T-helper 2 cell treated with Interferon-gamma antibody and Interleukin-4, amounts not matched to agents 100 ng/mL and 5 ng/mL, for 36 hours (primary cell): ENCODE data around the gene CFAP126. TPM values are rescaled to one million over a fixed set of nuclear protein-coding genes. Genes with fewer than 3 reads are reported as not detected.

Source experiments
- intact Hi-C: fragments of 100-400 bp; cut with micrococcal nuclease; formaldehyde crosslinking; loops from one replicate; pipeline ENCODE4 v1.15.1; 2023
- total RNA-seq: library from RNA; stranded (reverse); gene quantifications from 2 replicates; pipeline ENCODE4 v1.2.3, GENCODE V29; 2022

The CFAP126 gene
- total RNA-seq, 1 donor from 2014 or later = not detected

DNA sequence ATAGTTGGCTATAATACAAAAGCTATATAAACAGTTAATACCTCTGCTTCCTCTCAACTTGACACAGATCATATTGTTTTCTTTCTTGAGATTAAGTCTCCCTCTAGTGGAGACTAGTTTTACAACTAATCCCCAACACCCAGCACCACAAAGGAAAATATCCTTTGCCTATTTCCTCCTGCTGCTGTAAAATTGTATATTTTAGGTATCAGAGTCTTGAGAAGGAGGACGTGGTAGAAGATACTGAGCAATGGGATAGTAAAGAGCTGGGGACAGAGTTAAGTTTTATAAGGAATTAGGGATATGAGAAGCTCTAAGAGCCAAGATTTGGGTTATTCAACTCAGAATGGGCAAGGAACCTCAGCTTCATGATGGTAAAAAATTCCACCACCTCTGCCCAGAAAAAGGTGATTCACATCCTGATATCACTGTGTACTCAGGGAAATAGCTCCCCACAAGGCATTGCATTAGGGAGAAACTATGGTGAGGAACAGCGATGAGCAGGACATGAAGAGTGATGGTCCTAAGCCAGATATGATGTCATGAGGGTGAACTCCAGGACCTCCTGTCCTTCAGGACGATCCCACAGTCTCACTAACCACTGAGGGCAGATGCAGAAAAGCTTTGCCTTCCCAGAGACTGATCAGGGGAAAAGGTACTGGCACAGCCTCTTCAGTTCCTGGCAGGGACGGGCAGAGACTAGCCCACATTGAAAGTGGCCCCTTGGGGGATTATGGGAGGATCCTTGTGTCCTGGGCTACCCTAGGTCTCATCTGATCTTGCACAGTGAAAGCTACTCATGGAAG lies 14.7 kb upstream of the CFAP126 start:
- intact Hi-C loops = loop anchor here (1.0 to 5.0 kb wide), 3 partner anchors 75 to 190 kb away; partner anchors contain the start of gene MPZ

DNA sequence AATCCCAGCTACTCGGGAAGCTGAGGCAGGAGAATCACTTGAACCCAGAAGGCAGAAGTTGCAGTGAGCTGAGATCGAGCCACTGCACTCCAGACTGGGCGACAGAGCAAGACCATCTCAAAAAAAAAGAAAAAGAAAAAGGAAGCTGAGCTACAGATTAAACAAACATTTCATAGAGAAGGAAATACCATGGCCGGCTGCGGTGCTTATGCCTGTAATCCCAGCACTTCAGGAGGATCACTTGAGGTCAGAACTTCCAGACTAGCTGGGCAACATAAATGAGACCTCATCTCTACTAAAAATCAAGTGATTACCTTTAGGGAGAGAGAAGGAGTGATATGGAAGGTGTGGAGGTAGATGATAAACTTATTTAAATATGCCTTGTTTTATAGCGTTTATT lies 14.0 kb upstream of the CFAP126 start:
- intact Hi-C loops = loop anchor here (1.0 to 5.0 kb wide), 3 partner anchors 74 to 189 kb away; partner anchors contain the start of gene MPZ

DNA sequence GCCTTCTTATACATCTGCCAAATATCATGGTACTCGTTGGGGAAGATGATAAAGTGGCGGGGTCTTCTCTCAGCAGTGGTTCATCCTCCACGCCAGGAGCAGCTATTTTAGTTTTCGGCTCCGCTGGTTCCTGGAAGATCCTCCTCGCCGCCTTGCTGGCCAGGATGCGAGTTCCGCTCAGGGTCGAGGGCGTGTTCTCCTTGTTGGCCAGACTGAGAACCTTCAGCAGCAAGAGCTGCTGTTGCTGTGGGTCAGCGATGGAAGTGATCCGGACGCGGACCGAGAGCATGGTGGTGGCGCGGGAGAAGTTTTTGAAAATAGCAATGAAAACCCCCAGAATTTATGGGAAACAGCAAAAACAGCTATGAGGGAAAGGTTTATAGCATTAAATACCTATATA lies 11.4 kb upstream of the CFAP126 start:
- intact Hi-C loops = no loop called here

DNA sequence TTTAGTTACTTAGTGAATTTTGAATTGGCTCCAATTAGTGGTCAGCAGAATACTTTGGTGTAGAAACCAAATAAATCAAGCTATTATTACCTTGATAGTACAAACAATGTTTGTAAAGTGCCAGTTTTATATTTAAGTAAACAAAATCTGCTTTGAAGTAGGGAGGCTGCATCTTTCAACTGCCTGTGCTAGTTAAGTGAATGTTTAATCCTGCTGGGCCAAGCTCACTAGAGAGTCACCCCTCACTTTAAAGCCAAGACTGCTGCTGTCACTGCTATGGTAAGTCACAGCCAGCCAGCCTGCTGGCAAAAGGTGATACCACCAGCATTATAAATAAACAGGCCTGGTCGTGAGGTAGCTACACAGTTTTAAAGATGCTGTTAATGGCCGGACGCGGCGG lies 10.3 kb upstream of the CFAP126 start:
- intact Hi-C loops = no loop called here

DNA sequence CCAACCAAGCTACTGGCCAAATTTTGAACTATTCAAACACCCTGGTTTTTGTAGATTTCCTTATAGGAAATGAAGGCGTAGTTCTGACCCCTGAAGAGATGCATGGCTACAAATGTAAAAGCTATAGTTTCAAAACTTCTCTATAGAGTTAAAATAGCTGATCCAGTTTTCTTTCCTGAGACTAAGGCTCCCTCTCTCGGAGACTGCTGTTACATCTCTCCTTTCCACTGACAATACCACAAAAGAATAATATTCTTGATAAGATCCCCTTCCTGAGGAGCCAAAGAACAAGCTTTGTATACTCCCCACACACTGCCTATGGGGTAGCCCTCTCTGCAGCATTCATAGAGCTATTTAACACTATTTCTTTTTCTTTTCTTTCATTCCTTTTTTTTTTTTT lies 6.7 kb upstream of the CFAP126 start:
- intact Hi-C loops = no loop called here

DNA sequence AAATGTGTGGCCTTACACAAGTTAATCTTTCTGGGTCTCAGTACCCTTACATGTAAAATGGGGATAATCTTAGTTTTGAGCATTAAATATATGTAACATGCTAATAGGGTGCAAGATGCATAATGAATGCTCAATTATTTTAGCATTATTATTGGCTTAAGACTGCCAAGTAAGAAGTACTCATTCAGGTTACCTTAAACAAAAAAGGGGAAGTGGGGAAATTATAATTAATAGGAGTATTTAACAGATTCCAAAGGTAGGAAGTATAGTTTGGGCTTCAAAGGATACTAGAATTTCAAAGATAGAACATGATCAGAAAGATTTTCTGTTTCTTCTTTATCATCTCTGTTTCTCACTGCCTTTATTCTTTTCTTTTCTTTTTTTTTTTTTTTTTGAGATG lies 5.8 kb upstream of the CFAP126 start:
- intact Hi-C loops = no loop called here

DNA sequence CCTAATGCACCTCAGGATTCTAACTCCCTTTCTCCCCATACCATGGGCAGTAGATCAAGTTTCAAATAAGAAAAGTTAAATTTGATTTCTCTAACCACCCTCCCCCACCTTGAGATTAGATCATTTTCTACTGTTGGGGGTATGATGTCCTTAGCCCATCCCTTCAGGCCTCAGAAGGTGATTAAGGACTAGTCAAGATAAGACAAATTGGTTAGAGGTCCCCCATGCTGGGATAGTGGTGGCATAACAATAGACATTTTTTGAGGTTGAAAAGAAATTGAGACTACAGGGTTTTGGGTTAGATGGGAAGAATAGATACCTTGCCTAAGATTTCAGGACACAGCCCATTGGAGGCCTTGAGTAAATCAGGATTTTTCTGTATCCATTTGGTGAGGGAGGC lies 2.5 kb downstream of the CFAP126 start:
- intact Hi-C loops = no loop called here

DNA sequence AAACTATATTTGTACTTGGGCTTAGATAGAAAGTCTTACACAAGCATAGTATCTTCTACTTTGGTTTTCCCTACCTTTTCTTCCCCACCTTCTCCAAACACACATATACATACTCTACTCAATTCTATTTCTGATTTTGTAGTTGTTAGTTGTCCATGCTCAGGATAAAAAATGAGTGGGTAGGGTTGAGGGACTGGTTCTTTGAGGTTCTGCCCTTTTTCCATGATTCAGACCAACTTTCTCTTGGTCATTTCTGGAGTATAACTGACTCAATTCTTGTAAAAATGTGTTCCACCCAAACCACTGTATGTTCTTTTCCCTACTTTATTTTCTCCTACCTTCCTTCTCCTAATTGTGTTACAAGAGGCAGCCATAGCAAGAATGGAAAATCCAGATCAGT lies 3.3 kb downstream of the CFAP126 start:
- intact Hi-C loops = no loop called here

DNA sequence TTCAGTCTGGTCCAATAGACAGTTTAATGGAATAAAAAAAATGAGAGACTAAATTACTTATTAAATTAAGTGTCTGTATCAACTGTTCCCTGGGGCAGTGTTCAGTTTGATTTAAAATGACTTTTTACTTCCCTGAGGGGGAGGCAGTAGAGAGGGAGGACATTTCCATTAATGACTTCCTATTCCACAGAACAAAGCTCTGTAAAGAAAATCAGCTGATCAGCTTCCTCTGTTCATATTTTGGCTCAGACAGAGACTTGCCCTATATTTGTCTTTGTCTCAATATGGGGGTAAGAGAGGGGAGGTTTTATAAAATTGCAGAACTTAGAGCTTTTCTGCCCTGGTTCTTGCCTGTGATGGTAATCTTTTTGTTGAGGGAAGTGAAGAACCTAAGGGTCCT lies 8.4 kb downstream of the CFAP126 start:
- intact Hi-C loops = no loop called here

DNA sequence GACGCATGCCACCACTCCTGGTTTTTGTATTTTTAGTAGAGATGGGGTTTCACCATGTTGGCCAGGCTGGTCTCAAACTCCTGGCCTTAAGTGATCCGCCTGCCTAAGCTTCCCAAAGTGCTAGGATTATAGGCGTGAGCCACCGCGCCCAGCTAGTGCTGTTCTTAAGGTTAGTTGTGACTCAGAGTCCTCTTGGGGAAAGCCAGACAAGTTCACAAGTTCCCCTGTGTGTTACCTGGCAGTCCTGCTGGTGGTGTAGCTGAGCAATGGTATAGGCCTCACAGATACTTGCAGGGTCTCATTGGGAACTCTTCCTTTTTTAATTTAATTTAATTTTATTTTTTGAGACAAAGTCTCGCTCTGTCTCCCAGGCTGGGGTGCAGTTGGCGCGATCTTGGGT lies 10.6 kb downstream of the CFAP126 start:
- intact Hi-C loops = no loop called here

DNA sequence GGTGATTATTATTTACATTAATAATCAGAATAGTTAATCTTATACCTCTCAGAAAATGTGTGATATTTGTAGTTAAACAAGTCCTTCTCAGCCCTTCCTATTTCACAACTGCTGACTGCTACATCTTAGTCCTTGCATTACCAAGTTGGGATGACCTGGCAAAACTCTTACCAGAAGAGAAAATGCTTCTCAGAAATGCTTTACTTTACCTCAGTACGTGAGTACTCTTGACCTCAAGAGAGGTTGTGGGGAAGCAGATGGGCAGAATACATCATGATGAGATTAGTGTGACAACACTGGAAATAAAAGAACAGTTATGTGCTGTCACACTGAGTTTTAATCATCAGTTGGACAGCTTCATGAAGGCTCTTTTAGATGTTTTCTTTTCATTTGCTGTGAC lies 16.2 kb downstream of the CFAP126 start:
- intact Hi-C loops = no loop called here

DNA sequence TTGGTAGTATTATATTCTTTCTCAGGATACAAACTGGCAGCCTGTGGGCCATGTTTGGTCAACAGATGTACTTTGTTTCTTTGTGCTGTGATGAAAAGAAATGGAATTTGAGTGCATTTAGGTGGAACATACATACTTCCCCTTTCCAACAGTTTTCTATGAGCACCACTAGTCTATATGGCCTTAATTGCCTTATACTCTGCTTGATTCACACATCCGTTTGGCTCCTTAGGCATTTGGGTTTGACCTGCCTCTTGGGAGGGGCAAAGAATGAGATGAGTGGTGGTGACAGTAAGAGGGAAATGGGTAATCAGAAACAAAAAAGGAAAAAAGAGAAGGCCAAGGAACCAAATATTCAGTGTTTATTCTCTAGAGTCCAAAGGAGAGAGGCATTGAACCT lies 17.0 kb downstream of the CFAP126 start:
- intact Hi-C loops = no loop called here

DNA sequence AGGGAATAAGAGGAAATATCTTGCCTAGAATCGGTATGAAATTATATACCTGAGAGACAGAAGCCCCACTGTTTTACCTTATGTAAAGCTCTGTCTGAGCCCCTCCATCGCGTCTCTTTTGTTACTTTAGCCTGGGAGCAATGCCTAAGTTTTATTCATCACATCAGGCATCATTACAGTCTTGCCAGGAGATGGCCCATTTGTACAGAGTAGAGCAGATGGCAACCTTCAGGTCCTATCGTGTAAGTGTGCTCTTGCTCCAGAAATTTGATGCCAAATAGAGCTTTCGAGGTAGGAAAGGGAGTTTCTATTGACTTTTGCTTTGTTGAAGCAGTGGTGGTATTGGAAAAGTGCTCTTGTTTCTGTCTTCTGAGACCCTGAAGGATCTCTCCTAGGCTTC lies 24.9 kb downstream of the CFAP126 start:
- intact Hi-C loops = no loop called here

DNA sequence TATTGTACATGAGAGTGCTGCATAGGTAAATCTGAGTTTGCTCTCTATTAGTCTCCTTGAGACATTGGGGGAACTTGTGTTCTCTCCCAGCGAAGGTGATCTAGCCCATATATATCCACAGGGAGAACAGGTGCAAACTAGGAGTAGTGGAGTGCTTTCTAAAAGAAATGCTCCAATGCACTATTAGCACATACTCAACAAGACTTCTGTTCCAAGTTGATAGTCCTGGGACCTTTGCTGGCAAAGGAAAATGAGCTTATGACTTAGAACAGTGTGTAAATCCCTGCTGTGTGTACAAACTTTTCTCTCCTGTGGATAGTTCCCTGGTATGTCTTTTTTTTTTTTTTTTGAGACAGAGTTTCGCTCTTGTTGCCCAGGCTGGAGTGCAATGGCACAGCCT lies 25.5 kb downstream of the CFAP126 start:
- intact Hi-C loops = no loop called here

DNA sequence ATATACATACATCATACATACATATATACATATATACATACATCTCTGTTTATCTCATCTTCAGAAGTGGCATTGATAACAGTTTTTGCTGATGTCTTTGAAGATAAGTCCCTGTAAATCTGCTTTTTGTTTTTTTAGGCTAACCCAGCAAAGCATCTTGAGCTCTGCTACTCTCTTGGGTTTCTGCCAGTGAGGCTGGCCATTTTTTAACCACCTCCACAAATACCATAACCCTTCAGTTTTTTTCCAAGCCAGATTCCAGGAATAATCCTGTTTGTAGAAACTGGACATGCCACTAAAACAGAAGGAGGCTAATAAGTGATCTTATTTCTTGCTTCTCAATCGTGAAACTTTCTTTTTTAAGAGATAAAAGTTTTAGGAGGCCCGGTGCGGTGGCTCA lies 31.9 kb downstream of the CFAP126 start:
- intact Hi-C loops = no loop called here

DNA sequence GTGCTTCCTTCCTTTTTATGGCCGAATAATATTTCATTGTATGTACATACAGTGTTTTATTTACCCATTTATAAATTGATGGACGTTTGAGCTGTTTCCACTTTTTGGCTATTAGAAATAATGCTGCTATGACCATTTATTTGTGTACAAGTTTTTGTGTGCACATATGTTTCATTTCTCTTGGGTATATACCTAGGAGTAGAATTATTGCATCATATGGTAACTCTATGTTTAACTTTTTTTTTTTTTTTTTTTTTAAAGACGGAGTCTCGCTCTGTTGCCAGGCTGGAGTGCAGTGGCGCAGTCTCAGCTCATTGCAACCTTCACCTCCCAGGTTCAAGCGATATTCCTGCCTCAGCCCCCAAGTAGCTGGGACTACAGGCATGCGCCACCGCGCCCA lies 34.5 kb downstream of the CFAP126 start:
- intact Hi-C loops = no loop called here

DNA sequence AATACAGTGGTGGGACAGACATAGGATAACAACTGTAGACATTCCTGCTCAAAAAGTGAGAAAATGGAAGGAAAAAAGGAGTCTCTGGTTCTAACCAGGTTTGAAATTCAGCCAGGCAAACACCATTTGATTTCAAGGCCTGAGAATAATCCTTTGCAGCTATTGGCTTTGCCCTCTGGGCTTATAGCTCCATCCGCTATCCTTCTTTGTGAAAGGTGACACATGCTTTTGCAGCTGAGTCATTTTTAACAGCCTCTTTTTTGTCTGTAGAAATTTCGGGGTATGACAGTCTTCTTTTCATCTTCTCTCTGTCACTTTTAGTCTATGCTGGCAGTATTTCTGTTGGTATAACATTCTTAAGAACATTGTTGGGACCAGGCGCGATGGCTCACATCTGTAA lies 37.3 kb downstream of the CFAP126 start:
- intact Hi-C loops = no loop called here

DNA sequence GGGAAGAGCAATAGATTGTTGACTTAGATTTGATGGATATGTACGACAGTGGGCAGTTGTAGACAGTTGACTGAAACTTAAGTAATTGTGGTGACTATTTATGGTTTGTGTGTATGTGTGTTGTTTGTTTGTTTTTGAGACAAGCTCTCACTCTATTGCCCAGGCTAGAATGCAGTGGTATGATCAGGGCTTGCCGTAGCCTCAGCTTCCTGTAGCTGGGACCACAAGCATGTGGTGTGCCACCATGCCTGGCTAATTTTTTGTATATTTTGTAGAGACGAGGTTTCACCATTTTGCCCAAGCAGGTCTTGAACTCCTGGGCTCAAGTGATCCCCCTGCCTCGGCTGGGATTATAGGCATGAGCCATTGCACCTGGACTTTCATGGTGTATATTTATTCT lies 43.7 kb downstream of the CFAP126 start:
- intact Hi-C loops = no loop called here

DNA sequence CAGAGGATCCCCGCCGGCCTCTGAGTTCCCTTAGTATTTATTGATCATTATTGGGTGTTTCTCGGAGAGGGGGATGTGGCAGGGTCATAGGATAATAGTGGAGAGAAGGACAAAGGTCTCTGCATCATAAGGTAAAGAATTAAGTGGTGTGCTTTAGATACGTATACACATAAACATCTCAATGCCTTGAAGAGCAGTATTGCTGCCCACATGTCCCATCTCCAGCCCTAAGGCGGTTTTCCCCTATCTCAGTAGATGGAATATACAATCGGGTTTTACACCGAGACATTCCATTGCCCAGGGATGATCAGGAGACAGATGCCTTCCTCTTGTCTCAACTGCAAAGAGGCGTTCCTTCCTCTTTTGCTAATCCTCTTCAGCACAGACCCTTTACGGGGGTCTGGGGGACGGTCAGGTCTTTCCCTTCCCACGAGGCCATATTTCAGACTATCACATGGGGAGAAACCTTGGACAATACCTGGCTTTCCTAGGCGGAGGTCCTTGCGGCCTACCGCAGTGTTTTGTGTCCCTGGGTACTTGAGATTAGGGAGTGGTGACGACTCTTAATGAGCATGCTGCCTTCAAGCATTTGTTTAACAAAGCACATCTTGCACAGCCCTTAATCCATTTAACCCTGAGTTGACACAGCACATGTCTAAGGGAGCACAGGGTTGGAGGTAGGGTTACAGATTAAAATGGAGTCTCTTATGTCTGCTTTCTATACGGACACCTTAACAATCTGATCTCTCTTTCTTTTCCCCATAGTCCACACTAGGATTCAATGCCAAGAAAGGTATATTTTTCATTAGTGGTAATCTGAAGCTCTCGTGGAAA lies 51.6 kb downstream of the CFAP126 start:
- intact Hi-C loops = loop anchor here (2.0 kb wide), 2 partner anchors 75 to 113 kb away; partner anchors contain the start of gene NDUFS2
